ENCODE measurements around the gene SERINC2.

SERINC2 gene

GRCh38 chr1:31439276-31439675 lies 26.3 kb downstream of the SERINC2 start:
- no peak for TF ChIP-seq RAD21 (IDR thresholded peaks at IDR 0.05; ENCODE audit: low read depth)
- no peak for TF ChIP-seq TAF1 (IDR thresholded peaks at IDR 0.05; ENCODE audit: low read depth)
- no peak for TF ChIP-seq TCF12 (IDR thresholded peaks at IDR 0.05; ENCODE audit: low read depth)

GRCh38 chr1:31441073-31441472 lies 28.1 kb downstream of the SERINC2 start:
- TF ChIP-seq CEBPB (IDR thresholded peaks at IDR 0.05) (no peak), NFIC (IDR thresholded peaks at IDR 0.05) (no peak), EP300 (IDR thresholded peaks at IDR 0.05; ENCODE audit: borderline replicate concordance) (no peak), TAF1 (IDR thresholded peaks at IDR 0.05; ENCODE audit: low read depth) (no peak), CREB1 (IDR thresholded peaks at IDR 0.05; ENCODE audit: low read depth) (no peak), TCF12 (IDR thresholded peaks at IDR 0.05; ENCODE audit: low read depth) (no peak), REST (IDR thresholded peaks at IDR 0.05; ENCODE audit: low read depth) (no peak), FOXM1 (IDR thresholded peaks at IDR 0.05; ENCODE audit: borderline replicate concordance, low read depth) (no peak), ZBTB7A (IDR thresholded peaks at IDR 0.05; ENCODE audit: low read depth) (no peak), USF1 (IDR thresholded peaks at IDR 0.05) (no peak), MAX (IDR thresholded peaks at IDR 0.05) (no peak), EGR1 (IDR thresholded peaks at IDR 0.05) (no peak), TEAD4 (IDR thresholded peaks at IDR 0.05) (no peak), RAD21 (IDR thresholded peaks at IDR 0.05; ENCODE audit: low read depth) (no peak), YY1 (IDR thresholded peaks at IDR 0.05; ENCODE audit: low read depth) (no peak)

- TF ChIP-seq CREB1 (IDR thresholded peaks at IDR 0.05; ENCODE audit: low read depth) (no peak), NFIC (IDR thresholded peaks at IDR 0.05) (no peak), CEBPB (IDR thresholded peaks at IDR 0.05) (no peak), YY1 (IDR thresholded peaks at IDR 0.05; ENCODE audit: low read depth) (no peak), MAX (IDR thresholded peaks at IDR 0.05) (no peak), USF1 (IDR thresholded peaks at IDR 0.05) (no peak), RAD21 (IDR thresholded peaks at IDR 0.05; ENCODE audit: low read depth) (no peak), ZBTB7A (IDR thresholded peaks at IDR 0.05; ENCODE audit: low read depth) (no peak), REST (IDR thresholded peaks at IDR 0.05; ENCODE audit: low read depth) (no peak), EP300 (IDR thresholded peaks at IDR 0.05; ENCODE audit: borderline replicate concordance) (no peak), TAF1 (IDR thresholded peaks at IDR 0.05; ENCODE audit: low read depth) (no peak), TEAD4 (IDR thresholded peaks at IDR 0.05) (no peak), FOXM1 (IDR thresholded peaks at IDR 0.05; ENCODE audit: borderline replicate concordance, low read depth) (no peak), TCF12 (IDR thresholded peaks at IDR 0.05; ENCODE audit: low read depth) (no peak), EGR1 (IDR thresholded peaks at IDR 0.05) (no peak)
These were observed 28.5 kb downstream of the SERINC2 start for GRCh38 chr1:31441558-31441957.

- TF ChIP-seq FOXM1 (IDR thresholded peaks at IDR 0.05; ENCODE audit: borderline replicate concordance, low read depth) (no peak), EGR1 (IDR thresholded peaks at IDR 0.05) (no peak), NFIC (IDR thresholded peaks at IDR 0.05) (no peak)
These were observed 29.1 kb downstream of the SERINC2 start for GRCh38 chr1:31441970-31442647.

- TF ChIP-seq FOXM1 (IDR thresholded peaks at IDR 0.05; ENCODE audit: borderline replicate concordance, low read depth) (no peak), TEAD4 (IDR thresholded peaks at IDR 0.05) (no peak), EGR1 (IDR thresholded peaks at IDR 0.05) (no peak), USF1 (IDR thresholded peaks at IDR 0.05) (no peak), TCF12 (IDR thresholded peaks at IDR 0.05; ENCODE audit: low read depth) (no peak), NFIC (IDR thresholded peaks at IDR 0.05) (no peak), YY1 (IDR thresholded peaks at IDR 0.05; ENCODE audit: low read depth) (no peak), RAD21 (IDR thresholded peaks at IDR 0.05; ENCODE audit: low read depth) (no peak), CEBPB (IDR thresholded peaks at IDR 0.05) (no peak), ZBTB7A (IDR thresholded peaks at IDR 0.05; ENCODE audit: low read depth) (no peak), TAF1 (IDR thresholded peaks at IDR 0.05; ENCODE audit: low read depth) (no peak)
These were observed 29.6 kb downstream of the SERINC2 start for GRCh38 chr1:31442648-31442994.

Measured in Ishikawa (cell line).